Neural progenitor cell (in vitro differentiated cells): Measurements from ENCODE around the gene SNRPB2. TPM values are rescaled to one million over a fixed set of nuclear protein-coding genes. Genes with fewer than 3 reads are reported as not detected.
A peak's percentile ranks its signal among the peaks of the same experiment; 100 is the strongest.

Experiments
- DNase-seq: peaks from one replicate; pipeline ENCODE4 v3.0.0-alpha.2; 2016; ENCODE audit warnings: low spot score
- H2AFZ ChIP-seq: fragments of 200-600 bp; sonication (generic); replicated peaks from 2 replicates; pipeline ENCODE4 v1.6.1; 2016; ENCODE audit warnings: antibody characterized with exemption
- H3F3A ChIP-seq: fragments of 200-600 bp; sonication (generic); 2 replicates; pipeline ENCODE4 v1.6.1; 2016; ENCODE audit warnings: antibody characterized with exemption, low read depth
- H3K27ac ChIP-seq: fragments of 200-600 bp; sonication (generic); 2 replicates; pipeline ENCODE4 v1.5.1; 2016; ENCODE audit warnings: mild to moderate bottlenecking
- H3K27me3 ChIP-seq: fragments of 200-600 bp; sonication (generic); 2 replicates; pipeline ENCODE4 v1.6.1; 2016; ENCODE audit warnings: mild to moderate bottlenecking, moderate library complexity
- H3K36me3 ChIP-seq: fragments of 200-600 bp; sonication (generic); 2 replicates; pipeline ENCODE4 v1.5.1; 2016
- H3K4me1 ChIP-seq: fragments of 200-600 bp; sonication (generic); 2 replicates; pipeline ENCODE4 v1.6.1; 2016; ENCODE audit warnings: mixed run types
- H3K4me2 ChIP-seq: fragments of 200-600 bp; sonication (generic); 2 replicates; pipeline ENCODE4 v1.6.1; 2016
- H3K4me3 ChIP-seq: fragments of 200-600 bp; sonication (generic); 2 replicates; pipeline ENCODE4 v1.5.1; 2016
- H3K79me2 ChIP-seq: fragments of 200-600 bp; sonication (generic); 2 replicates; pipeline ENCODE4 v1.6.1; 2016; ENCODE audit warnings: low read depth
- H3K9ac ChIP-seq: fragments of 200-600 bp; sonication (generic); 2 replicates; pipeline ENCODE4 v1.6.1; 2016
- H3K9me3 ChIP-seq: fragments of 200-600 bp; sonication (generic); 2 replicates; pipeline ENCODE4 v1.5.1; 2016; ENCODE audit warnings: low read depth
- H4K20me1 ChIP-seq: fragments of 200-600 bp; sonication (generic); 2 replicates; pipeline ENCODE4 v1.6.1; 2016; ENCODE audit warnings: low read depth
- H3K27ac Mint-ChIP-seq: 3 replicates; pipeline ENCODE4 v1.8.0; 2021; ENCODE audit warnings: mixed read lengths
- H3K27me3 Mint-ChIP-seq: 2 replicates; pipeline ENCODE4 v1.8.0; 2022; ENCODE audit warnings: low read depth, mild to moderate bottlenecking, inconsistent platforms, moderate library complexity, mixed read lengths; ENCODE audit not compliant: insufficient read depth
- H3K36me3 Mint-ChIP-seq: 3 replicates; pipeline ENCODE4 v1.8.0; 2021; ENCODE audit warnings: mixed read lengths
- H3K4me1 Mint-ChIP-seq: 3 replicates; pipeline ENCODE4 v1.8.0; 2021; ENCODE audit warnings: mixed read lengths
- H3K4me3 Mint-ChIP-seq: 3 replicates; pipeline ENCODE4 v1.8.0; 2021; ENCODE audit warnings: mild to moderate bottlenecking, moderate library complexity, mixed read lengths
- H3K9me3 Mint-ChIP-seq: 3 replicates; pipeline ENCODE4 v1.8.0; 2020; ENCODE audit warnings: mixed read lengths
- EZH2 ChIP-seq: fragments of 200-600 bp; sonication (generic); IDR thresholded peaks from 2 replicates; pipeline ENCODE4 v1.6.1; 2017; ENCODE audit warnings: antibody characterized with exemption, mild to moderate bottlenecking, moderate library complexity
- EZH2phosphoT487 ChIP-seq: fragments of 200-600 bp; sonication (generic); IDR thresholded peaks from 2 replicates; pipeline ENCODE4 v1.6.1; 2017; ENCODE audit warnings: antibody characterized with exemption
- total RNA-seq: library from RNA; depleted of rRNA; stranded (reverse); fragments of >200 nt; gene quantifications from 2 replicates; pipeline ENCODE4 v1.2.3, GENCODE V29; 2015; ENCODE audit warnings: low replicate concordance
- TF ChIP-seq, protein P1 (sequence below): fragments of 200-600 bp; sonication (generic); IDR thresholded peaks from 2 replicates; pipeline ENCODE4 v1.5.1; 2017; ENCODE audit warnings: antibody characterized with exemption, mild to moderate bottlenecking

Gene SNRPB2
- total RNA-seq, 1 donor from 2014 or later = 104 TPM

DNA sequence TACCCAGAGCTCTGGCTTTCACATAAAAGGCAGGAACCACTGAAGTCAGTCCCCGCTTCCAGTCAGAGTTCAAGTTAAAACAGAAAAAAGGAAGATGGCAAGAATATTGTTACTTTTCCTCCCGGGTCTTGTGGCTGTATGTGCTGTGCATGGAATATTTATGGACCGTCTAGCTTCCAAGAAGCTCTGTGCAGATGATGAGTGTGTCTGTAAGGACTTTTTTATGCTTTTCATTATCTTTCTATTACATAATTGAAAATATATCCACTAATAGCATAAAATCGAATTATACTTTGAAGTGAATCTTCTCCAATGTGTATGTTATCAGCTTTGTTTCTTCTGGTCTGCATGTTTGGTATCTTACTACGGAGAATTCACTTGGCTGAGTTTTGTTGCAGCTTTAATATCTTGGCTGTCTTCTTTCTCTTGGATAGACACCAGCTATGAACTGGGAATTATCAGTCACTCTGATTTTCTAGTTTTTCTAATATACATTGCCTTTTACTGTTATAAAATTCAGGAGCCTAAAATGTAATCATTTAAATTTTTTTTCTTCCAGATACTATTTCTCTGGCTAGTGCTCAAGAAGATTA is 18.6 kb downstream of the SNRPB2 start, which contains the start of gene OTOR:
Gene OTOR, plus strand, starts transcription at position 51 of the 593 bp plus-strand sequence. Its CDS starts 44 bp downstream, at position 95.
- no peaks in the 10 kb centered on the region for H3K4me1 ChIP-seq
- no peak within 1 kb of the TSS for H3K27ac ChIP-seq
- DNase-seq = no peak
- peaks cover 8% of the 10 kb centered on the region for H3K27me3 Mint-ChIP-seq
- no peak within 1 kb of the TSS for H3K4me3 Mint-ChIP-seq
- H3K4me1 Mint-ChIP-seq = no peaks in the 10 kb centered on the region
- H3K4me2 ChIP-seq = no peak within 1 kb of the TSS
- H4K20me1 ChIP-seq = no peaks in the 10 kb centered on the region
- H3F3A ChIP-seq = no peaks in the 10 kb centered on the region
- no peaks in the 10 kb centered on the region for H3K27me3 ChIP-seq
- H3K36me3 ChIP-seq = no peaks in the 10 kb centered on the region
- H3K36me3 Mint-ChIP-seq = no peaks in the 10 kb centered on the region
- no peak within 1 kb of the TSS for H3K4me3 ChIP-seq
- no peaks in the 10 kb centered on the region for H3K9me3 Mint-ChIP-seq
- no peak for TF ChIP-seq EZH2
- TF ChIP-seq EZH2phosphoT487 = no peak
- TF ChIP-seq, protein P1, sequence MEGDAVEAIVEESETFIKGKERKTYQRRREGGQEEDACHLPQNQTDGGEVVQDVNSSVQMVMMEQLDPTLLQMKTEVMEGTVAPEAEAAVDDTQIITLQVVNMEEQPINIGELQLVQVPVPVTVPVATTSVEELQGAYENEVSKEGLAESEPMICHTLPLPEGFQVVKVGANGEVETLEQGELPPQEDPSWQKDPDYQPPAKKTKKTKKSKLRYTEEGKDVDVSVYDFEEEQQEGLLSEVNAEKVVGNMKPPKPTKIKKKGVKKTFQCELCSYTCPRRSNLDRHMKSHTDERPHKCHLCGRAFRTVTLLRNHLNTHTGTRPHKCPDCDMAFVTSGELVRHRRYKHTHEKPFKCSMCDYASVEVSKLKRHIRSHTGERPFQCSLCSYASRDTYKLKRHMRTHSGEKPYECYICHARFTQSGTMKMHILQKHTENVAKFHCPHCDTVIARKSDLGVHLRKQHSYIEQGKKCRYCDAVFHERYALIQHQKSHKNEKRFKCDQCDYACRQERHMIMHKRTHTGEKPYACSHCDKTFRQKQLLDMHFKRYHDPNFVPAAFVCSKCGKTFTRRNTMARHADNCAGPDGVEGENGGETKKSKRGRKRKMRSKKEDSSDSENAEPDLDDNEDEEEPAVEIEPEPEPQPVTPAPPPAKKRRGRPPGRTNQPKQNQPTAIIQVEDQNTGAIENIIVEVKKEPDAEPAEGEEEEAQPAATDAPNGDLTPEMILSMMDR = no peak
- H2AFZ ChIP-seq = no peak within 1 kb of the TSS
- H3K9ac ChIP-seq = no peak within 1 kb of the TSS
- H3K79me2 ChIP-seq = no peaks in the 10 kb centered on the region
- H3K9me3 ChIP-seq = no peaks in the 10 kb centered on the region
- no peak within 1 kb of the TSS for H3K27ac Mint-ChIP-seq

DNA sequence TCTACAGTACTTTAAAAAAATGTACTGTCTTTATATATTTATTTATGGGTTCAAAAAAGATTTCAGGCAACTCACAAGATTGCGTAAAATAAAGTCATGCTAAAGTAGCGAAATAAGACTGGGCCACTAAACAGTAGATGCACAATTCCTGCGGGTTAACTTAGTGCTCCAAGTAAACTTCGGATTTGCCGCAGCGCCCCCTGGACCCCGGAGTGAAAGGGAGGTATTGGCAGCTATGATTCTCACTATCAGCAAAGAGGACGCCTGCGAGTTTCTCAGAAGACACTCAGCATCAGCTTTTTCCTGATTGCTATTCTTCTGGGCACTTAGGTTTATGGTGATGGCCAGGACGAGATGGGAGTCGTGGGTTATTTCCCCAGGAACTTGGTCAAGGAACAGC is 19.7 kb downstream of the SNRPB2 start:
- Histone ChIP-seq H3F3A (no peaks in the 10 kb centered on the region), H3K9ac (no peak overlapping the region), H2AFZ (peak overlapping the region; percentile 53), H3K9me3 (no peaks in the 10 kb centered on the region), H3K4me1 (no peaks in the 10 kb centered on the region), H3K36me3 (no peaks in the 10 kb centered on the region), H3K4me3 (no peak overlapping the region), H3K27ac (no peak overlapping the region), H4K20me1 (no peaks in the 10 kb centered on the region), H3K27me3 (no peaks in the 10 kb centered on the region), H3K79me2 (no peaks in the 10 kb centered on the region), H3K4me2 (no peak overlapping the region)
- peak; percentile 50 for DNase-seq
- Mint-ChIP-seq H3K4me1 (no peaks in the 10 kb centered on the region), H3K36me3 (no peaks in the 10 kb centered on the region), H3K27me3 (peaks cover 8% of the 10 kb centered on the region), H3K27ac (no peak overlapping the region), H3K9me3 (no peaks in the 10 kb centered on the region), H3K4me3 (no peak overlapping the region)
- TF ChIP-seq EZH2phosphoT487 (no peak), EZH2 (no peak)
- TF ChIP-seq, protein P1 = peak; percentile 69

DNA sequence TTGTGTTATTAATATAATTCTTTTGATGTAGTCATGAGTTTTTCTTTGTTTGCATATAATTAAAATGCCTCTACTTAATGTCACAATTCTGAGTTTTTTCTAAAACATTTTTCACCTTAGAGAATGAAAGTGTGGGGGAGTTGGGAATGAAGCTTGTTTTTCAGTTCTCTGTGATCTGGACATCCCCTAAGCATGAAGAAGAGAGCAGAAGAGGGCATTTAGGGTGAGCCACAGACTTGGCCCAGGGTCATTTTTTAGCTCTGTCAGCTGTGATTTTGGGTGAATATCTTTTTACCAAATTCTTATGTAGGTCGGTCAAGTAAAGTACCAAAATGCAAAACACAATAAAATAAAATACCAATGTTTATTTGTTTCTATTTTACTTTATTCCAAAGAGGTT is 22.3 kb downstream of the SNRPB2 start:
- no peaks in the 10 kb centered on the region for H3K4me1 Mint-ChIP-seq
- H3K27me3 ChIP-seq = no peaks in the 10 kb centered on the region
- H3K4me1 ChIP-seq = no peaks in the 10 kb centered on the region
- H3K79me2 ChIP-seq = no peaks in the 10 kb centered on the region
- no peak overlapping the region for H3K4me2 ChIP-seq
- no peaks in the 10 kb centered on the region for H3F3A ChIP-seq
- H3K9me3 ChIP-seq = no peaks in the 10 kb centered on the region
- no peak for DNase-seq
- no peak overlapping the region for H3K27ac Mint-ChIP-seq
- no peaks in the 10 kb centered on the region for H3K36me3 Mint-ChIP-seq
- H2AFZ ChIP-seq = no peak overlapping the region
- peaks cover 7% of the 10 kb centered on the region for H3K9me3 Mint-ChIP-seq
- no peak overlapping the region for H3K4me3 Mint-ChIP-seq
- peaks cover 7% of the 10 kb centered on the region for H3K27me3 Mint-ChIP-seq
- H3K27ac ChIP-seq = no peak overlapping the region
- H3K9ac ChIP-seq = no peak overlapping the region
- TF ChIP-seq EZH2phosphoT487 (no peak), EZH2 (no peak)
- TF ChIP-seq, protein P1 = no peak
- H4K20me1 ChIP-seq = no peaks in the 10 kb centered on the region
- no peaks in the 10 kb centered on the region for H3K36me3 ChIP-seq
- H3K4me3 ChIP-seq = no peak overlapping the region
